Large intestine (tissue), 3 donors: ENCODE measurements around the gene ARAP1. TPM values are rescaled to one million over a fixed set of nuclear protein-coding genes. Genes with fewer than 3 reads are reported as not detected.

ENCODE experiments used
- DNase-seq, 2 donors: peaks; one replicate each; pipeline versions ENCODE4 v3.0.0 to v3.0.0-alpha.2; 2013
- H3K27ac ChIP-seq: one replicate; pipeline ENCODE4 v1.5.1; 2013; ENCODE audit warnings: low read length
- H3K27me3 ChIP-seq: 2 replicates; pipeline ENCODE4 v1.6.1; 2013; ENCODE audit warnings: low read length; ENCODE audit not compliant: control insufficient read depth, insufficient read depth
- H3K36me3 ChIP-seq: 2 replicates; pipeline ENCODE4 v1.6.1; 2013; ENCODE audit warnings: low read length; ENCODE audit not compliant: control insufficient read depth, insufficient read depth
- H3K4me1 ChIP-seq: one replicate; pipeline ENCODE4 v1.6.1; 2013; ENCODE audit warnings: low read length; ENCODE audit not compliant: control insufficient read depth, insufficient read depth
- H3K4me3 ChIP-seq: one replicate; pipeline ENCODE4 v1.5.1; 2013; ENCODE audit warnings: low read length
- H3K9me3 ChIP-seq: one replicate; pipeline ENCODE4 v1.6.1; 2013; ENCODE audit warnings: mild to moderate bottlenecking, low read depth, low read length, moderate library complexity; ENCODE audit not compliant: control insufficient read depth
- WGBS: methylation state at CpG from one replicate; pipeline ENCODE4 v1.1.5; 2013; ENCODE audit warnings: low lambda C conversion rate; ENCODE audit not compliant: insufficient coverage; 5-methylcytosine and 5-hydroxymethylcytosine counted together
- polyA plus RNA-seq: library from polyadenylated mRNA; unstranded; fragments of 120-200 nt; gene quantifications from one replicate; pipeline ENCODE4 v1.2.1, GENCODE V29; 2013

Gene ARAP1
- polyA plus RNA-seq, 1 donor, result 69.1 TPM

GRCh38 chr11:72724021-72724551 is 28.1 kb downstream of the ARAP1 start:
- H3K27me3 ChIP-seq, result no peaks in the 10 kb centered on the region
- WGBS, result no CpG with 5 or more reads among the region's 5 CpGs
- H3K36me3 ChIP-seq, result peaks cover 3% of the 10 kb centered on the region
- no peak for DNase-seq
- H3K9me3 ChIP-seq, result no peaks in the 10 kb centered on the region
- peaks cover 28% of the 10 kb centered on the region for H3K4me1 ChIP-seq
- no peak overlapping the region for H3K27ac ChIP-seq
- H3K4me3 ChIP-seq, result no peak overlapping the region

GRCh38 chr11:72723508-72723907 is 28.7 kb downstream of the ARAP1 start:
- Histone ChIP-seq H3K4me1 (peaks cover 28% of the 10 kb centered on the region), H3K4me3 (no peak overlapping the region), H3K9me3 (no peaks in the 10 kb centered on the region), H3K27ac (no peak overlapping the region), H3K27me3 (no peaks in the 10 kb centered on the region), H3K36me3 (peaks cover 9% of the 10 kb centered on the region)
- no CpG with 5 or more reads among the region's 9 CpGs for WGBS
- no peak for DNase-seq

- peaks cover 17% of the 10 kb centered on the region for H3K36me3 ChIP-seq
- H3K27ac ChIP-seq, result peak overlapping the region; percentile 80
- H3K9me3 ChIP-seq, result no peaks in the 10 kb centered on the region
- peaks cover 28% of the 10 kb centered on the region for H3K4me1 ChIP-seq
- WGBS, result no CpG with 5 or more reads among the region's 10 CpGs
- H3K27me3 ChIP-seq, result no peaks in the 10 kb centered on the region
- DNase-seq, result peak; percentile 86 to 90
- peak overlapping the region; percentile 50 for H3K4me3 ChIP-seq
These were observed 30.0 kb downstream of the ARAP1 start for GRCh38 chr11:72722050-72722748.

GRCh38 chr11:72721689-72722049 is 30.5 kb downstream of the ARAP1 start:
- H3K36me3 ChIP-seq, result peaks cover 22% of the 10 kb centered on the region
- peak overlapping the region; percentile 50 for H3K4me3 ChIP-seq
- DNase-seq, result peak; percentile 66 to 77
- no peaks in the 10 kb centered on the region for H3K27me3 ChIP-seq
- WGBS, result 20% methylated on average over 1 of the region's 13 CpGs
- peaks cover 30% of the 10 kb centered on the region for H3K4me1 ChIP-seq
- peak overlapping the region; percentile 80 for H3K27ac ChIP-seq
- H3K9me3 ChIP-seq, result no peaks in the 10 kb centered on the region

GRCh38 chr11:72721276-72721675 is 30.9 kb downstream of the ARAP1 start:
- Histone ChIP-seq H3K36me3 (peaks cover 26% of the 10 kb centered on the region), H3K4me3 (peak overlapping the region; percentile 50), H3K4me1 (peaks cover 33% of the 10 kb centered on the region), H3K27me3 (no peaks in the 10 kb centered on the region), H3K9me3 (no peaks in the 10 kb centered on the region), H3K27ac (peak overlapping the region; percentile 80)
- no peak for DNase-seq
- WGBS, result 17% methylated on average over 2 of the region's 3 CpGs

GRCh38 chr11:72720784-72721183 is 31.4 kb downstream of the ARAP1 start:
- H3K27ac ChIP-seq, result peak overlapping the region; percentile 80
- WGBS, result no CpG with 5 or more reads among the region's 4 CpGs

GRCh38 chr11:72720047-72720446 is 32.2 kb downstream of the ARAP1 start:
- no CpG with 5 or more reads among the region's 3 CpGs for WGBS
- H3K36me3 ChIP-seq, result peaks cover 28% of the 10 kb centered on the region
- peaks cover 33% of the 10 kb centered on the region for H3K4me1 ChIP-seq

More at GRCh38 chr11:72720784-72721183, 31.4 kb downstream of the ARAP1 start:
- Histone ChIP-seq H3K27me3 (no peaks in the 10 kb centered on the region), H3K9me3 (no peaks in the 10 kb centered on the region), H3K36me3 (peaks cover 25% of the 10 kb centered on the region), H3K4me3 (peak overlapping the region; percentile 50), H3K4me1 (peaks cover 33% of the 10 kb centered on the region)
- DNase-seq, result no peak

GRCh38 chr11:72719551-72719950 is 32.7 kb downstream of the ARAP1 start:
- DNase-seq, result no peak
- peaks cover 33% of the 10 kb centered on the region for H3K36me3 ChIP-seq
- no peaks in the 10 kb centered on the region for H3K9me3 ChIP-seq
- H3K4me3 ChIP-seq, result no peak overlapping the region
- no peaks in the 10 kb centered on the region for H3K27me3 ChIP-seq
- no peak overlapping the region for H3K27ac ChIP-seq
- peaks cover 33% of the 10 kb centered on the region for H3K4me1 ChIP-seq
- no CpG with 5 or more reads among the region's 4 CpGs for WGBS

More at GRCh38 chr11:72720047-72720446, 32.2 kb downstream of the ARAP1 start:
- H3K9me3 ChIP-seq, result no peaks in the 10 kb centered on the region
- H3K27ac ChIP-seq, result no peak overlapping the region
- no peaks in the 10 kb centered on the region for H3K27me3 ChIP-seq
- DNase-seq, result no peak
- H3K4me3 ChIP-seq, result peak overlapping the region; percentile 50

GRCh38 chr11:72719144-72719543 is 33.1 kb downstream of the ARAP1 start:
- DNase-seq, result no peak
- H3K27ac ChIP-seq, result no peak overlapping the region
- H3K36me3 ChIP-seq, result peaks cover 34% of the 10 kb centered on the region

GRCh38 chr11:72718101-72718501 is 34.1 kb downstream of the ARAP1 start:
- H3K9me3 ChIP-seq, result no peaks in the 10 kb centered on the region
- no peaks in the 10 kb centered on the region for H3K27me3 ChIP-seq
- no peak overlapping the region for H3K4me3 ChIP-seq
- peaks cover 35% of the 10 kb centered on the region for H3K4me1 ChIP-seq
- no peak for DNase-seq
- no CpG with 5 or more reads among the region's 9 CpGs for WGBS
- H3K36me3 ChIP-seq, result peaks cover 41% of the 10 kb centered on the region
- no peak overlapping the region for H3K27ac ChIP-seq

More at GRCh38 chr11:72719144-72719543, 33.1 kb downstream of the ARAP1 start:
- H3K4me3 ChIP-seq, result no peak overlapping the region
- H3K4me1 ChIP-seq, result peaks cover 33% of the 10 kb centered on the region
- WGBS, result no CpG with 5 or more reads among the region's 2 CpGs
- H3K9me3 ChIP-seq, result no peaks in the 10 kb centered on the region
- H3K27me3 ChIP-seq, result no peaks in the 10 kb centered on the region
